Measurements from ENCODE around the gene MFSD12. TPM values are rescaled to one million over a fixed set of nuclear protein-coding genes. Genes with fewer than 3 reads are reported as not detected.

Gene MFSD12
- total and polyA plus RNA-seq, 2 of the 8 experiments (the other 6 are each of a cell fraction or from before 2014, with no cell fraction given): 59.6 to 71.3 TPM

- no peaks in the 10 kb centered on the region for H3K36me3 ChIP-seq (ENCODE audit: control insufficient read depth in 2 of 4, insufficient read depth in 4 of 4, low read length in 3 of 4)
- 59% methylated on average over 10 of the region's 10 CpGs; no CpG with 5 or more reads in 1 of the 2 experiments for WGBS, 2 experiments (ENCODE audit: extremely low coverage in 1 of 2, insufficient coverage in 1 of 2, insufficient read length in 1 of 2, insufficient replicate concordance in 2 of 2, low coverage in 1 of 2, low lambda C conversion rate in 2 of 2, missing lambda C conversion rate in 1 of 2)
- no peak overlapping the region for H4K8ac ChIP-seq (ENCODE audit: extremely low read depth, insufficient read depth, low read length)
- ChIA-PET POLR2A (ENCODE audit: partially characterized antibody) (interaction anchor here (1.1 to 1.5 kb wide), 3 partner anchors 16 to 21 kb away, joined by 3 to 5 read pairs (median 4); partner anchors contain the start of genes DOHH and TEKTIP1), CTCF (ENCODE audit: partially characterized antibody) (interaction anchor here (1.0 to 5.4 kb wide), 4 partner anchors 9 to 46 kb away, joined by 3 to 28 read pairs (median 10); no protein-coding TSS in a partner anchor)
- peaks cover 0 to 17% of the 10 kb centered on the region in 2 experiments for H4K20me1 ChIP-seq (replicated peaks in 1 of 2; ENCODE audit: control insufficient read depth in 1 of 2, insufficient read depth in 2 of 2, low read length in 2 of 2)
- no peak overlapping the region for H3K23ac ChIP-seq (ENCODE audit: insufficient read length)
- H3K4me2 ChIP-seq (ENCODE audit: insufficient read depth in 1 of 2, low read depth in 2 of 2, low read length in 2 of 2): peak overlapping the region; percentile 5 to 60
- H3K4ac ChIP-seq (replicated peaks; ENCODE audit: insufficient read length, low read depth, low read length): no peak overlapping the region
- peak overlapping the region; percentile 17 for H2BK20ac ChIP-seq (ENCODE audit: low read length)
- no peak overlapping the region for H3K56ac ChIP-seq (replicated peaks; ENCODE audit: insufficient read length, low read depth, low read length)
- peak overlapping the region; percentile 86; the same call in 1 of the 2 replicates for H2BK5ac ChIP-seq (ENCODE audit: low read depth, low read length)
- H3K79me2 ChIP-seq (ENCODE audit: control insufficient read depth in 1 of 2, insufficient read depth in 2 of 2, low read length in 2 of 2): peaks cover 0 to 65% of the 10 kb centered on the region in 2 experiments; a peak in 3 of 4 replicates
- no peak overlapping the region; the same call in 1 of the 2 replicates for H3K27ac ChIP-seq (ENCODE audit: low read depth, low read length)
- H2AFZ ChIP-seq (ENCODE audit: low read length): no peak overlapping the region
- no peak overlapping the region for H3K14ac ChIP-seq (ENCODE audit: insufficient read length)
- peak overlapping the region; percentile 87; the same call in 1 of the 2 replicates for H2AK5ac ChIP-seq (ENCODE audit: low read depth, low read length)
- peaks cover 0 to 29% (median 20%) of the 10 kb centered on the region in 4 experiments; a peak in 6 of 7 replicates for H3K4me1 ChIP-seq (replicated peaks in 1 of 4; ENCODE audit: control insufficient read depth in 3 of 4, insufficient read depth in 4 of 4, low read length in 3 of 4)
- no peak overlapping the region for H2BK15ac ChIP-seq (ENCODE audit: low read length)
- H3K79me1 ChIP-seq (ENCODE audit: low read depth, low read length): peaks cover 14% of the 10 kb centered on the region
- no peaks in the 10 kb centered on the region for H3K9me3 ChIP-seq (ENCODE audit: insufficient read depth in 2 of 2, low read depth in 1 of 2, low read length in 1 of 2)
- peak overlapping the region; percentile 76 for H3K18ac ChIP-seq (ENCODE audit: extremely low read depth, low read length)
- no peaks in the 10 kb centered on the region for H3K27me3 ChIP-seq (replicated peaks in 1 of 4; ENCODE audit: control insufficient read depth in 3 of 4, extremely low read depth in 1 of 4, insufficient read depth in 3 of 4, low read length in 3 of 4)
- H4K5ac ChIP-seq (ENCODE audit: insufficient read length, low read depth, low read length): no peak overlapping the region
- no peaks in the 10 kb centered on the region for H3K23me2 ChIP-seq (ENCODE audit: low read depth, low read length)
- DNase-seq (ENCODE audit: low read depth in 1 of 2, low spot score in 2 of 2) (no peak), FAIRE-seq (peak; percentile 73)
- peak overlapping the region in 2 of 4 experiments; percentile 14 to 19; a peak in 3 of 8 replicates for H3K4me3 ChIP-seq (ENCODE audit: extremely low read depth in 1 of 4, insufficient read depth in 2 of 4, low read depth in 3 of 4, low read length in 4 of 4)
- no peak overlapping the region for H3K9ac ChIP-seq (replicated peaks in 1 of 4; ENCODE audit: extremely low read depth in 1 of 4, low read depth in 3 of 4, low read length in 3 of 4)
- H2BK12ac ChIP-seq (ENCODE audit: low read depth, low read length): peak overlapping the region; percentile 97; the same call in 1 of the 2 replicates
- H2BK120ac ChIP-seq (replicated peaks; ENCODE audit: low read depth, low read length): no peak overlapping the region
- peak overlapping the region; percentile 78 for H4K91ac ChIP-seq (replicated peaks; ENCODE audit: insufficient read length, low read length)
- no peak for TF ChIP-seq SIN3A (conservative IDR thresholded peaks at IDR 0.05 in 1 of 2, IDR thresholded peaks at IDR 0.05 in 1 of 2; ENCODE audit: low read depth in 1 of 2, low read length in 2 of 2)
- TF ChIP-seq SP4 (IDR thresholded peaks at IDR 0.05; ENCODE audit: low read length): no peak
- TF ChIP-seq EP300 (IDR thresholded peaks at IDR 0.05; ENCODE audit: borderline replicate concordance in 1 of 2, low read depth in 2 of 2, low read length in 2 of 2): no peak
- TF ChIP-seq SRF (IDR thresholded peaks at IDR 0.05; ENCODE audit: low read depth, low read length): no peak
- peak; percentile 89 for TF ChIP-seq NANOG (IDR thresholded peaks at IDR 0.05; ENCODE audit: insufficient read depth, low read depth, low read length, poor library complexity, severe bottlenecking)
- 0 out of 2 replicates have a peak, but pooled peaks have one; percentile 45 for TF ChIP-seq GABPA (IDR thresholded peaks at IDR 0.05; ENCODE audit: borderline replicate concordance, insufficient read depth, low read length)
- 0 out of 4 replicates have a peak, but pooled peaks of 1 of the 2 experiments have one; percentile 57 for TF ChIP-seq HDAC2 (IDR thresholded peaks at IDR 0.05; ENCODE audit: borderline replicate concordance in 1 of 2, low read depth in 2 of 2, low read length in 2 of 2)
- no peak for TF ChIP-seq MAFK (IDR thresholded peaks at IDR 0.05; ENCODE audit: low read depth, low read length)
- TF ChIP-seq SIRT6 (IDR thresholded peaks at IDR 0.05; ENCODE audit: low read length): no peak
- TF ChIP-seq EZH2 (IDR thresholded peaks at IDR 0.05; ENCODE audit: low read depth, low read length, severe bottlenecking): no peak
- no peak for TF ChIP-seq PHF8 (conservative IDR thresholded peaks at IDR 0.05; ENCODE audit: low read depth, low read length)
- 0 out of 2 replicates have a peak, but pooled peaks have one; percentile 30 for TF ChIP-seq TAF1 (IDR thresholded peaks at IDR 0.05; ENCODE audit: low read depth, low read length)
These were observed 39.1 kb downstream of the MFSD12 start for GRCh38 chr19:3518255-3518654.

Data from H1 (cell line).